Measurements from ENCODE around the gene PLPPR3.

- TF ChIP-seq POLR2A (IDR thresholded peaks at IDR 0.05; ENCODE audit: low read length) (no peak), GATA1 (IDR thresholded peaks at IDR 0.05; ENCODE audit: low read depth, low read length) (no peak)
These were observed 30.7 kb downstream of the PLPPR3 start for GRCh38 chr19:791007-791566.

All from erythroblast (primary cell).